HG02763 (cell line): Measurements from ENCODE around the gene PEX10.

Source experiments
- ATAC-seq: cut with Tn5 transposase; IDR thresholded peaks from one replicate; pipeline ENCODE4 v1.9.1; 2021; ENCODE audit warnings: mild to moderate bottlenecking, moderate library complexity; ENCODE audit not compliant: unreplicated experiment

Gene PEX10

DNA sequence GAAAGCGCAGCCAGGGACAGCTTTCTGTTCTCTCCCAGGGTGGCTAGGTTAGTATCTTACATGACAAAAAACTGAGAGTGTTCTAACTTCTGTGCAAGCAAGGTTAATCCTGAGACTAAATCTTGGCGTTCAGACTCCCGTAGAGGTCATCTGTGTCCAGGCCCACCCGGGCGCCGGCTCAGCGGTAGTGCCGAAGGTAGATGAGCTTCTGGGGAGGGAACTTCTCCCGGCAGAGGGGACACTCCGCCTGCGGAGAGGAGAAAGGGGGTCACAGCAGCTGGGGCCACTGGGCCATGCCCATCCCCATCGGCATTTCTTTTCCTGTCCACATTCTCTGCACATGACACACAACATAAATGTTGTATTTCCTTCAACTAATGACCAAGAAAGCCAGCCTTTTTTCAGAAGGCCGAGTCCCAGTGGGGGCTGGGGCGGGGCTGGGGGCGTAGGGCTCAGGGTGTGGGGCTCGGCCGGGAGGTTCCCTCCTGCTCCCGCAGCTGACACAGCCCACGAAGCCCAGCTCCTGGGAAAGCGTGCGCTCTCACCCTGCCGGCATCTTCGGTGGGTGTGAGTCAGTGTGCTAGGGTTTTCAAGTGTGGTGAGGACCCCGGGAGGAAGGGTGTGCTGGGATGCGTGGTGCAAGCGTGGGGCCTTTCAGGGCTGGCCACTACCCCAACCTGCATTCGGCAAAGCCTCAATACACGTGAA is 6.6 kb downstream of the PEX10 start:
- ATAC-seq = no peak

DNA sequence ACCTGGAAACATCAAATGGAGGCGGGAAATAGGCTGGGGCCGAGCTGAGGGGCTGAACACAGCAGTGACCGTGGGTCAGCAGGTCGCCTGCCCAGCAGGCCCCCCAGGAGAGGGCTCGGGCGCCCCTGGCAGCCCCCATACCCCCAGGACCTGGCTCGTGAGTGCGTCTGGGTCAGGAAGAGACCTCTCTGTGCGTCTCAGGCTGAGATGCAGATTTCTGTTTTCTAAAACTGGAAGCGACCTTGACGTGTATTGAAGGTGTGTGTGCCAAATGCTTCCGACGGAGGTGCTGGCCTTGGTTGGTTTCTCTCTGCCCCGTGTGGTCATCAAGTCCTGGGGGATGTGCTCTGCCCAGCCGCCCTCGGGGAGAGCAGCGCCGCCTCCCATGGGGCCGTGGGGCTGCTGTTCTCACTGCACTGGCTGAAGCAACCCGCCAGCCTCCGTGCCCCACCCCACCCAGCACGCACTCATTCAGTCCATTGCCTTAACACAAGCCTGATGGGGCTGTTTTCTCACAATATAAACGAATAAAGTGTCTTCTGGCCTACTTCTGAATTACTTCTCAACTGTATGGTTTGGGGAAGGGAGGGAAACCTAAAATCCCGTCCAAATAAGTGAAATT is 7.4 kb downstream of the PEX10 start:
- ATAC-seq = no peak

DNA sequence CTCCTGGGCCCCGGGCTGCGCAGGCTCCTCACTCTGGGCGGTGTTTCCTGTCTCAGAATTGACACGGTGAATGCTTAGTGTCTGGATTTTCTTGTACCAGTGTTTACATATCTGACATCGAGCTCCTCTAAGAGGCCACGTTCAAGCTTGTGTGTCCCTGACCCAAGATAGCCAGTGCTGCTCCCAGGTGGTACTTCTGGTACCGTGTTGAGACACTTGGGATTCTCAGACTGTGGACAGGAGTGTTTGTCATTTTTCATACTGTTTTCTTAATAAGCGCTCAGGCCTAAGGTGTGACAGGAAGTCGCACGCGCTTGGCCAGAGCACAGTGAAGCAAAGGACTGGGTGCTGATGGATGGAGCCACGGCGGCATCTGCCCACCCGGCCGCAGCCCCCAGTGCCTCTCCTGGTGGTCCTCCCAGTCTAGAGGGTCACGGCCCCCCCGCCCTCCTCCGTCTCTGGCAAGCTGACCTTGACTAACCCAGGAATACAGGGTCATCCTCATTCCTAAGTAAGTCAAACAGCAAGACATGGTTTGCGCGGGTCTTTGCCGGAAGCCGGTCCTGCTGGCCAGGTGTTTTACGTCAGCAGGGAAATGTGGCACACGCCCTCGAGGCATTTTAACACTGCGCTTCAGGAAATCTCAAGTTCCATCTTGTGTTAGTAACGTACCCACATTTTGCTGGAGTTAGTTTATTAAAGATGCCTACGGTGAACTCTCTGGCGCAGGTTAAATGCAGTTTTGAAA is 8.0 kb downstream of the PEX10 start:
- no peak for ATAC-seq

DNA sequence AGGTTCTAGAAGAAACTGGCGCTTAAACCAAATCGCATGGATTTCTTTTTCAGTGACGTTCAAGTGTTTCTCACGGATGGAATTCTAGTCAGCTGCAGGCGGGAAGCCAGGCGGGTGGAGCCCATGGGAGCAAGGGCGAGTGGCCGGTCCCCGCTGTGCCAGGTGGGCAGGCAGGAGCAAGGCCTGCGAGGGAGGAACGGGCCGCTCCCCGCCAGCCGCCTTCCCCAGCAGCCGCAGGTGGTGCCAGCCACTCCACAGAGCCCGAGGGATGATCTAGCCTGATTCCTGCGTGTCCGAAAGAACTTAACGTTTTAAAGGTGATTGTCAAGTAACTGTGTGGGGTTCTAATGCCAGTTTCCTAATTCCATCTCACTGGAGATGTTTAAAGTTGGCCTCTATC is 9.1 kb downstream of the PEX10 start:
- no peak for ATAC-seq

DNA sequence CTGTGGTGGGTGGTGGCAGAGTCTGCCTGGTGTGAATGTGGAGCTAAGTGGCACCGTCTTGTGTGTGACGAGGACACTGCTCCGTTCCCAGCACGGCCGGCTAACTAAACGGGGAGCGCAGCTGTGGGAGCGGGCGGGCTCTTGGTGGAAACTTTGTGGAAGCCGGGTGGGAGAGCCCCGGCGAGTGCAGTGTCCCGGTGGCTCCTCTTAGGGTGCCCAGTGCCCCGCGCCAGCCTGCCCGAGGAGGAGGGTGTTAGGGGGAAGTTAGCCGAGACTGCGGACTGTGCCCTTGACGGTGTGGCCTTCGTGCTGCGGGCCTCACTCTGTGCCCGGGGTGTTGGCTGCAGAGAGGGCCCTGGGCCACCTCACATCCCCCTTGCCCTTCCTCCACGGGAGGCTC is 9.9 kb downstream of the PEX10 start:
- no peak for ATAC-seq

DNA sequence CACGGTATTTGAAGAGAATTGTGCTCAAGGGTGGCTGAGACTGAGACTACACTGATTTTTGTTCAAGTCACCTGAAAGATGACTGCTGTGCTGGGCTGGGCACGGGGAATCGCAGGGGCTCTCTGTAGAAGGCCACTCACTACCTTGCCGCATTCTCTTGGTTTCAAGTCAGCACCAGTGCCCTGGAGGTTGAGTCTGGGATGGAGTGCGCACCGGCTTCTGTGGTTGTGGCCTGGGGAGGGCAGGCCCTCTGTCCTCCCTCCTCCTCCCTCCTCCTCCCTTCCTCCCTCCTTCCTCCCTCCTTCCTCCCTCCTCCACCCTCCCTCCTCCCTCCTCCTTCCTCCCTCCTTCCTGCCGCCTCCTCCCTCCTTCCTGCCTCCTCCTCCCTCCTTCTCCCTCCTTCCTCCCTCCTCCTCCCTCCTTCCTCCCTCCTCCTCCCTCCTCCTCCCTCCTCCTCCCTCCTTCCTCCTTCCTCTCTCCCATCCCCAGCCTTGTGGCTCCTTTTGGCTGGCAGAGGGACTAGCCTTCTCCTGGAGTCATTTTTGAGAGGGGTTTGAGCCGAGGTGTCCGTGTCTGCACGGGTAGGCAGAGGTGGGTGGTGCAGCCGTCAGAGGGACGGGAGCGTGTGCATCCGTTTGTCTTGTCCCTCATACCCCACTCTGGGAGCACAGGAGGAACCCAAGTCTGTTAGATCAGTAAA is 11.3 kb downstream of the PEX10 start:
- no peak for ATAC-seq

DNA sequence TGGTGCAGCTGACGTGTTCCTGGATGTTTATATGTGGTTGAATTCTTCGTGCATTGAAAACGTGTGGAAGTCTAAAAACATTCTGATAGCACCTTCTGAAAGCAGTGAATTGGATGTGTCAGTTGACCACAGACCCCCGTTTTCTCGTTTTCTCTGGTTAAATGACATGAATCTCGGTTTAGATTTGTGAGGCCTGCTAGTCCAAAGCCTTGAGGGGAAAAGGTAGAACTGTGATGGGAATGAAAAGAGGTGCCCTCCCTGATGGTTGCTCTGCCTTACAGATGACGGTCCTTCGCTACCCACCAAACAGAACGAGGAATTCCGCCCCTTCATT is 11.8 kb downstream of the PEX10 start:
- ATAC-seq = no peak

DNA sequence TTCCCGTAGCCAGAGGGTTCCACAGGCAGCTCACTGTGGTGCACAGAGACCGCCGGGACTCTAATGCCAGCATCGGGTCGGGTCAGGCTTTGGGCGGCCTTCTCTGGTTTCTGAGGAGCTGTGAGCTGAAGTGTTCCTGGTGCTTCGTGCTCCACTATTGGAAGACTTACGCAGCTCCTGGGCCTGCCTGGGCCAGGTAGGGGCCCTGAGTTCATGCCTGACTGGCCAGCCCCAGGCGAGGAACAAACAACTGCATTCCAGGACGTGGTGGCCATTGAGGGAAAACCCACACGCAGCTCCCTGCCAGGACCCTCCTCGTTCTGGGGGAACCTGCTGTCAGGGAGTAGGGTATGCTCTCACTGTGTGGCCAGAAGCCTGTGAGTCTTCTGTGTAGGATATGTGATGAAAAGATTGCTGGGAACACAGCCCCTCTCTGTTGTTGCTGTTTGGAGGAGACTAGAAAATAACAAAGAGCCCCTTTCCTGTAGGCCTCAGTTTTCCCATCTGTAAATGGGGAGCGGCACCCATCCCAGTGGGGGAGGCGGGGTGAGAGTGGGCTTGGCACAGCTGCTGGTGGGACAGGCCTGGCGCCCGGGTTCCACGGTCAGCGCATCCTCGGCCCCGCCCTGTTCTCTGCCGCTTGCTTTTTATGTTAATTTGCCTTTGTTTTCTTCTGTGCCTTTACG is 12.3 kb downstream of the PEX10 start:
- no peak for ATAC-seq

DNA sequence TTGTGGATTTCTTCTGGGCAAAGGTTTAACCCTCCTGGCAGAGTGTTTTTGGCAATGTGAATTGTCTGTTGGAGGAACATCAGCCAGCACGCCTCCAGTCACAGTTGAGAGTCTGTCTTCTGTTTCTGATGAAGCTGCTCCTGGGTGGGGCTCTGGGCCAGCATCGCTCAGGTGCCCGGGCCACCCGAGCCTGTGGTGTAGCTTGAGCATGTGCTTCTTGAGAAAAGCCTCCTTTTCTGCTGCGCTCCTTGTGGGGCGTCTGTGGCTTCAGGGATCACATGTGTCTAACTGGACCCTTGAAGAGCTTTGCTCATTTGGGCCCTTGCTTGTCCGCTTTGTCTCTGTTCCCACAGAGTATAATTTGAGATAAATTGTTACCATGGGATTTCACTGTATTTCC is 13.5 kb downstream of the PEX10 start:
- ATAC-seq = no peak

DNA sequence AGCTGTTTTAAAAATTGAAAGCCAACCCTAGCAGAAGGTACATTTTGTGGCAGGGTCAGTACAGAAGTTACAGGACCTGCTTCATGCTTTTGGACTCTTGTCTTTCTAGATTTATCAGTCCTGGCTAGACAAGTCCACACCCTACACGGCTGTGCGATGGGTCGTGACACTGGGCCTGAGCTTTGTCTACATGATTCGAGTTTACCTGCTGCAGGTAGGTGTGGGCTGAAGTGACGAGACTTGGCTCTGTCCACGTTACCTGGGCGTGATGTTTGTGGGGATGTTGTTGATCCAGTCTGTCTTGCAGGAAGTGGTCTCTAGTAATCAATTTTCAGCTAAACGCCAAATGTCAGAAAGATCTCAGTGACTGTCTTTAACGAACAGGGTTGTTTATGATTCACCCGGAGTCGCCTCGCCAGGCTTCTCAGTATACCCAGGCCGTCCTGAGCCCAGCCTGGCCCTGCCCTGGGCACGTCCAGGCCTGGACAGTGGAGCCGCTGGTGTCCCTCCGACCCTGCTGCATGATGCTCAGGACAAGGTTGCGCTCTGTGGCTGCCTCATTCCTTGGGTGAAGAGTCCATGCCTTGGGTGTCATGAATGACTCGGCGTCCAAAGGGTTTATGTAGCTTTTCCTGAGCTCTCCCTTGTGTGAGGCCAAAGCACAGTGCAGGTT is 15.2 kb downstream of the PEX10 start:
- ATAC-seq = no peak

DNA sequence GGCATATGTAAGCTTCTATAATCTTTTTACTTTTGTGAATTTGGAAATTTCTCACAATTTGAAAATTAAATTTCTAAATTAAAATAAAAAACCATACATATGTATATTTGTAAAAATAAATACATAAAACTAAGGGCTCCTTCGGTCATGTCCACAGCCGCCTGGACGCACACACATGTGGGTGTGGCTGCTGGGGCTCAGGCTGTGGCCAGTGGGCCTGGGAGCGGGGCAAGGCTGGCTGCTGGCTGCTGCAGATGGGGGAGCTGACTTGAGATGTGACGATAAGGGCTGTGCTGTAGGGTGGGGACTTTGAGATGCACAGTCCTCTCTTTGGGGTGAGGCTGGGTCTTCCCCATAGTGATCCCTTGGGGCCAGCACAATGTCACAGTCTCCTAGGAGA is 15.9 kb downstream of the PEX10 start:
- ATAC-seq = no peak

DNA sequence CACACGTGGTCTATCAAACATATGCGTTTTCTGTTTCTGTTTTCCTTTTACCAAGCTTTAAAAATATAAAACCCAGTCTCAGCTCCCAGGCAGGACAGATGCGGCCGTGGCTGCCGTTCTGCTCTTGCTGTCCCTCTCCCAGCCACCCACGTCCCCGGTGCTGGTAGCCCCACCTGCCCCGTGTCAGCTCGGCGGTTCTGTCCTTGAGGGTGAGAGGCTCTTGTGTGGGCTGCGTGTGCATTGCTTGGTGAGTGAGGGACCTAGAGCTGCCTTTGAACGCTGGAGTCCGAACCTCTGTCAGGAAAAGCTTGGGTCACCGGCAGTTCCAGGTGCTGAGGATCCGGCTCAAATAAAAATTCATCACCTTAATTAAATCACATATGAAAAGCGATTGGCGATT is 16.3 kb downstream of the PEX10 start:
- ATAC-seq = no peak

DNA sequence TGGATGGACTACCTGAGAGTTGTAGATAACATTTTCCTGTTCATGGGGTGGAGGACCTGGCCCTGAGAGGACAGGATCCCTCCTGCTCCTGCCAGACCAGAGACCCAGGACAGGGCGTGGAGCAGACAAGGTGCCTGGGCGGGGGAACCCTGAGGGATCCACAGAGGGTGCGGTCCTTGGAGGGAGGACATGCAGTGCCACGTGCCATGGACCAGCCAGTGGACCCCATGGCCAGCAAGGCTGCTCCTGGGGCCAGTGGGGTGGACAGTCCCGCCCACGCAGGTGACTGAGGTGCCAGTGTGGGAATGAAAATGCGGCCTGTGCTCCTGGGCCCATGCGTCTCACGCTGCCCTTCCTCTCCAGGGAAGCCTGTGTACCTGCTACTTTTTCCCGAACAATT is 17.1 kb downstream of the PEX10 start:
- no peak for ATAC-seq

DNA sequence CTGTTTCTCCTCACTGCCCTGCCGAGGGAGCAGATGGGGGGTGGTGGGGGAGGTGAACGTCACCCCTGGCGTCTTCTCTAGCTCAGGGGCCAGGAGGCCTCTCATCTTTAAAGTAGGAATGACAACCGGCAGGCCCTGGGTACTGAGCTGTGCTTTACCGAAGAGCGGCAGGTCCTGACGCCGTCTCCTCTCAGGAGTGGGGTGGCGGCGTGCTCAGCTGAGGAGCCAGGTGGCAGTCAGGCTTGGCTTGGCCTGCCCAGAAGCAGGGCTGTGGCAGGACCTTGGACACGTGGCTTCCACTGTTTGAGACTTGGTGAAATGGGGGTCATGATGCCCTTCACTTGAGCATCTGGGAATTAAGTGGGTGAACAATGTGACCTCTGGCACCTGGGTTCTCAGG is 17.6 kb downstream of the PEX10 start:
- no peak for ATAC-seq

DNA sequence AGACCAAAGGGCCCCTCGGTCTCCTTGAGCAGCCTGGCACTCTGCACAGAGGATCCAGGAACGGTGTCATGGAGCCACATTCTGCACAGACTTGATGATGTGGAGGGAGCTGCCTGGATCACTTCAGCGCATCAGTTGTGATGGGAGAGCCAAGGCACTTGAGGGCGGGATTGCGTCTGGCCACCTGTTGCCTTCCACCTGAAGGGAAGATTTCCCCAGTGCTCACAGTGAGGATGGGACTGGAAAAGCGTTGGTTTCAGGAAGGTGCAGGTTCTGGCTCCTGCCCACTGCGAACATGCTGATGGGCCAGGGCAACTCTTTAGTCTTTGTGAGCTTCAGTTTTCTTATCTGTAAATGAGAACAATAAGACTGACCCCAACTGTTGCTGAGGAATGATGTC is 18.1 kb downstream of the PEX10 start:
- no peak for ATAC-seq

DNA sequence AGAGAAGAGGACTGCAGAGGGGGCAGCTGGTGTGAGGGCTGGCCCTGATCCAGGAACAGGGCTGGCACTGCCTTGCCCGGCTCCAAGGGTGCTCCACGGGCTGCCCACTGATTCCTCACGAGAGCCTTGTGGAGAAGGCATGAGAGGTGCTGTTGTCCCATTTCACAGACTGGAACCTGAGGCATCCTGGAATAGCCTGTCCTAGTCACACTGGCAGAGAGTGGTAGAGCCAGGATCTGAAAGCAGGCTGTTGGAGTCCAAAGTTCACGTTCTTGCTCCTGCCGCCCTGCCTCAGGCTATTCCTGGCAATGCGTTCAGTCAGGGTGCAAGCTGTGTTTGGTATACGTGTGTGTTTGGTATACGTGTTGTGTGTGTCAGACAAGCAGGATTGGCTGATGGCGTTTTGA is 18.9 kb downstream of the PEX10 start:
- ATAC-seq = no peak

DNA sequence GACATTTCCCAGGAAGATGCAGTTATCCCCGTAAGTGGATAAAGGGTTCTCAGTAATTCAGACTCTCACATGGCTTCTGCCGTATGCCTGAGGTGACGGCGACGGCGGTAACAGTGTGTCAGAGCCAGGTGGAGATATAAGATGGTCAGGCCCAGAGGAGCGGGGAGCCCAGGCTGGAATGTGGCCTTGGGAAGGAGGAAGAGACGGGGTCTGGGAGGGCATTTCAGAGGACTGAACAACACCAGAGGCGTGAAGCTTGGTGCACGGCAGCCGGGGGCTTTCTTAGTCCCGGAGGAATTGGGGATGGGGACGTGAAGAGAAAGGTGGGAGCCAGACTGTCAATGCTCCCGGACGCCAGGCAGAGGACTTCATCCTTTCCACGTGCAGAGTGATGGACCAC is 19.7 kb downstream of the PEX10 start:
- ATAC-seq = no peak

DNA sequence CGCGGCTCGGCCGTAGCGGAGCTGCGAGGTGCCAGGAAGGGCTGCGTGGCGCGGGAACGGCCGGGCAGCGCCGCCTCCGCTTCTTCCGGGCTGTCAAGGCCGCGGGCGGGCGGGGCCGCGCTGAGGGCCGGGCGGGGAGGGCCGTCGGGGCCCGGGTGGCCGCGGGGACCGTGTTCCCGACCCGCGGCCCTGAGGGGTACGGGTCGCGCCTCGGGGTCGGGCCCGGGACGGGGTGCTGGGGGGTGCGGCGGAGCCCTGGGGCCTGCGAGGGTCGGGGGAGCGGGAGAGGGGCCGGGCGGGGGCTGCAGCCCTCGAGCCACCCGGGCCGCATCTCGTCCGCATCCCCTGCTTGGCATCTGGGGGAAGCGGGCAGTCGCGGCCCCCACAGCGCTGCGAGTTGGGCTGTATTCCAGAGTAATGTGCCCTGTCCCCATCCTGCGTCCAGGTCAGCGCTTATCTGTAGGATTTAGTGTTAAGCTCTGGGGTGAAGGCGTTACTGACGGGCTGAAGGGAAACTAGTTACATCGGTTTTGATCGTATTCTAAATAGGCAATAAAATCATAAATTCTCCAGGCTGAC is 20.3 kb downstream of the PEX10 start:
- peak; percentile 13 for ATAC-seq

DNA sequence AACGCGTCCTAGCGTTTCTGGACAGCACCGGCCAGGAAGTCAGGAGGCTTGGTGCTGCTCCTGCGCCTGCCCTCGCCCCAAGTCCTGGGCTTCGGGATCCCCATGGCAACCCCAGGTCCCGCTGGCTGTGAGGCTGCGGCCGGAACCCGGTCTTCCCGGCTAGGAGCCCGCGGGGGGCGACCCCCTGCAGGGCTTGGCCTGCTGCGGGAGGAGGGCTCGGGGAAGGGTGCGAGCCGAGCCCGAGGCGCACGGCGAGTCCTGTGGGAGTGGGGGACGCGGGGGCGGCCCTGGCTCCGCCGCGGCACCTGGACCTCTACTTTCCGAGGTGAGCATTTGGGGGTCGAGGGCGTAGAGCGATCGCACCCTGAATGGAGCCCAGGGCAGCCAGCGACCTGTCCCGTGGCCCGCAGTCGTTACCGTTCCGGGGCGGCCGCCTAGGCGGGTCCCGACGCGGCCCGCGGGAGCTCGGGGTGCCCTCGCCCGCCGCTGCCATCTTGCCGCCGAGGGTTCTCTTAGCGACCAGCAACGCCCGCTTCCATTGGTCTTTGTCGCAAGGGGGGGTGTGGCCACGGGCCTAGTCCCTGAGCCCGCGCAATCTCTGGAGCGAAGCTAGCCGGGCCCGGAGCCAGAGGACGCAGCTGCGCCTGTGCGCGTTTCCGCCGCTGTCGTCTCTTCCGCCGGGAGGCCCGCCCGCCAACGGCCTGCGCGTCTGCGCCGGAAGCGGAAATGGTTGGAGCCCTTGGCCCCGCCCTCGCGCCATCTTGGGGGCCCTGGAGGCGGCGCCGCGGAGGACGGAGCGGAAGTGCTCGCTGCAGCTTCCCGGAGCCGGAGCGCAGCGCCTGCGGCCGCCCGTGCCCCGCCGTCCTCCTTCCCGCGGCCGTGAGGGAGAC is 21.1 kb downstream of the PEX10 start, which contains the start of the genes MORN1 and RER1:
Gene MORN1, minus strand, starts transcription at position 514 of the 890 bp plus-strand sequence. Its CDS starts 21 bp downstream, at position 493.
Gene RER1, plus strand, starts transcription at position 801 of the 890 bp plus-strand sequence. CDS start 3,950 bp downstream, outside the sequence.
- peak; percentile 87 for ATAC-seq
